HEK293 (cell line): Measurements from ENCODE around the gene TMEM145.
A peak's percentile ranks its signal among the peaks of the same experiment; 100 is the strongest.

Experiments
- GLI2 ChIP-seq: fragments of 450-650 bp; formaldehyde crosslinking; IDR thresholded peaks from 2 replicates; pipeline ENCODE4; 2017; ENCODE audit warnings: missing biosample characterization, missing genetic modification characterization, low read depth, borderline replicate concordance
- KLF1 ChIP-seq: fragments of 450-650 bp; formaldehyde crosslinking; IDR thresholded peaks from 2 replicates; pipeline ENCODE4 v1.5.1; 2016; ENCODE audit warnings: missing biosample characterization, missing genetic modification characterization
- KLF10 ChIP-seq: fragments of 450-650 bp; IDR thresholded peaks from 2 replicates; pipeline ENCODE4 v1.5.1; 2018; ENCODE audit warnings: missing biosample characterization, mild to moderate bottlenecking, missing genetic modification characterization
- KLF9 ChIP-seq: fragments of 450-650 bp; formaldehyde crosslinking; IDR thresholded peaks from 2 replicates; pipeline ENCODE4 v1.5.1; 2016; ENCODE audit warnings: missing biosample characterization, missing genetic modification characterization, low read depth
- MEIS1 ChIP-seq: sonication (generic); formaldehyde crosslinking; IDR thresholded peaks from 2 replicates; pipeline ENCODE4 v1.8.1; 2022; ENCODE audit warnings: missing genetic modification reagents, mild to moderate bottlenecking, borderline replicate concordance
- PRDM1 ChIP-seq: fragments of 450-650 bp; formaldehyde crosslinking; IDR thresholded peaks from 2 replicates; pipeline ENCODE4; 2016; ENCODE audit warnings: missing biosample characterization, missing genetic modification characterization
- SALL2 ChIP-seq: fragments of 450-650 bp; formaldehyde crosslinking; IDR thresholded peaks from 2 replicates; pipeline ENCODE4 v1.5.0; 2017; ENCODE audit warnings: missing biosample characterization, mild to moderate bottlenecking, missing genetic modification characterization, borderline replicate concordance
- TCF7L2 ChIP-seq: IDR thresholded peaks from 2 replicates; pipeline ENCODE4 v1.6.1; 2011; ENCODE audit warnings: low read depth, mild to moderate bottlenecking, inconsistent platforms, low read length, moderate library complexity, borderline replicate concordance
- TRIM28 ChIP-seq: IDR thresholded peaks from 2 replicates; pipeline ENCODE4 v1.6.1; 2011; ENCODE audit warnings: low read length, control low read depth, borderline replicate concordance
- ZNF121 ChIP-seq: fragments of 450-650 bp; formaldehyde crosslinking; IDR thresholded peaks from 2 replicates; pipeline ENCODE4 v1.5.1; 2016; ENCODE audit warnings: missing biosample characterization, missing genetic modification characterization
- ZNF16 ChIP-seq: fragments of 450-650 bp; formaldehyde crosslinking; IDR thresholded peaks from 2 replicates; pipeline ENCODE4 v1.5.1; 2016; ENCODE audit warnings: low read depth, missing biosample characterization, missing genetic modification characterization
- ZNF292 ChIP-seq: fragments of 450-650 bp; formaldehyde crosslinking; IDR thresholded peaks from 2 replicates; pipeline ENCODE4 v1.5.1; 2016; ENCODE audit warnings: low read depth, missing biosample characterization, missing genetic modification characterization, borderline replicate concordance
- ZNF341 ChIP-seq: fragments of 450-650 bp; formaldehyde crosslinking; IDR thresholded peaks from 2 replicates; pipeline ENCODE4; 2016; ENCODE audit warnings: low read depth, missing biosample characterization, missing genetic modification characterization
- ZNF394 ChIP-seq: fragments of 450-650 bp; formaldehyde crosslinking; IDR thresholded peaks from 2 replicates; pipeline ENCODE4 v1.5.1; 2016; ENCODE audit warnings: missing biosample characterization, missing genetic modification characterization, mild to moderate bottlenecking, moderate library complexity, borderline replicate concordance
- ZNF529 ChIP-seq: fragments of 450-650 bp; formaldehyde crosslinking; IDR thresholded peaks from 2 replicates; pipeline ENCODE4 v1.5.1; 2017; ENCODE audit warnings: missing genetic modification characterization, missing biosample characterization; ENCODE audit not compliant: insufficient replicate concordance
- ZNF548 ChIP-seq: fragments of 450-650 bp; formaldehyde crosslinking; IDR thresholded peaks from 2 replicates; pipeline ENCODE4 v1.5.1; 2016; ENCODE audit warnings: missing biosample characterization, missing genetic modification characterization
- ZNF555 ChIP-seq: fragments of 450-650 bp; formaldehyde crosslinking; conservative IDR thresholded peaks from 2 replicates; pipeline ENCODE4 v1.5.1; 2017; ENCODE audit warnings: missing biosample characterization, mild to moderate bottlenecking, missing genetic modification characterization, inconsistent platforms
- ZNF571 ChIP-seq: fragments of 450-650 bp; formaldehyde crosslinking; IDR thresholded peaks from 2 replicates; pipeline ENCODE4 v1.5.0; 2017; ENCODE audit warnings: missing biosample characterization, missing genetic modification characterization
- ZNF623 ChIP-seq: fragments of 450-650 bp; formaldehyde crosslinking; IDR thresholded peaks from 2 replicates; pipeline ENCODE4 v1.5.1; 2016; ENCODE audit warnings: missing biosample characterization, missing genetic modification characterization
- ZNF626 ChIP-seq: fragments of 450-650 bp; sonication (Bioruptor Pico); formaldehyde crosslinking; IDR thresholded peaks from 2 replicates; pipeline ENCODE4 v1.5.1; 2018; ENCODE audit warnings: missing biosample characterization, missing genetic modification characterization, inconsistent platforms
- ZNF654 ChIP-seq: fragments of 450-650 bp; formaldehyde crosslinking; IDR thresholded peaks from 2 replicates; pipeline ENCODE4 v1.5.1; 2016; ENCODE audit warnings: low read depth, missing biosample characterization, missing genetic modification characterization
- ZNF785 ChIP-seq: fragments of 450-650 bp; formaldehyde crosslinking; IDR thresholded peaks from 2 replicates; pipeline ENCODE4 v1.5.1; 2016; ENCODE audit warnings: missing biosample characterization, missing genetic modification characterization
- ZSCAN23 ChIP-seq: fragments of 450-650 bp; formaldehyde crosslinking; IDR thresholded peaks from 2 replicates; pipeline ENCODE4 v1.5.1; 2016; ENCODE audit warnings: missing biosample characterization, missing genetic modification characterization
- TF ChIP-seq, protein P1 (sequence below): fragments of 450-650 bp; formaldehyde crosslinking; IDR thresholded peaks from 2 replicates; pipeline ENCODE4 v1.5.1; 2016; ENCODE audit warnings: missing biosample characterization, missing genetic modification characterization
- TF ChIP-seq, protein P2 (sequence below): fragments of 450-650 bp; formaldehyde crosslinking; IDR thresholded peaks from 2 replicates; pipeline ENCODE4 v1.5.1; 2016; ENCODE audit warnings: missing biosample characterization, missing genetic modification characterization, low read depth
- TF ChIP-seq, protein P3 (sequence below): fragments of 450-650 bp; formaldehyde crosslinking; IDR thresholded peaks from 2 replicates; pipeline ENCODE4 v1.5.1; 2017; ENCODE audit warnings: missing biosample characterization, missing genetic modification characterization
- TF ChIP-seq, protein P4 (sequence below): fragments of 450-650 bp; formaldehyde crosslinking; IDR thresholded peaks from 2 replicates; pipeline ENCODE4 v1.5.1; 2016; ENCODE audit warnings: missing biosample characterization, missing genetic modification characterization
- TF ChIP-seq, protein P5 (sequence below): fragments of 450-650 bp; formaldehyde crosslinking; IDR thresholded peaks from 2 replicates; pipeline ENCODE4 v1.5.1; 2016; ENCODE audit warnings: missing biosample characterization, missing genetic modification characterization
- TF ChIP-seq, protein P6 (sequence below): fragments of 450-650 bp; formaldehyde crosslinking; IDR thresholded peaks from 2 replicates; pipeline ENCODE4 v1.5.1; 2016; ENCODE audit warnings: missing biosample characterization, missing genetic modification characterization
- TF ChIP-seq, protein P7 (sequence below): fragments of 450-650 bp; formaldehyde crosslinking; optimal IDR thresholded peaks from 2 replicates; pipeline ENCODE3; 2016; ENCODE audit warnings: missing biosample characterization, mild to moderate bottlenecking, missing genetic modification characterization

Gene TMEM145

DNA sequence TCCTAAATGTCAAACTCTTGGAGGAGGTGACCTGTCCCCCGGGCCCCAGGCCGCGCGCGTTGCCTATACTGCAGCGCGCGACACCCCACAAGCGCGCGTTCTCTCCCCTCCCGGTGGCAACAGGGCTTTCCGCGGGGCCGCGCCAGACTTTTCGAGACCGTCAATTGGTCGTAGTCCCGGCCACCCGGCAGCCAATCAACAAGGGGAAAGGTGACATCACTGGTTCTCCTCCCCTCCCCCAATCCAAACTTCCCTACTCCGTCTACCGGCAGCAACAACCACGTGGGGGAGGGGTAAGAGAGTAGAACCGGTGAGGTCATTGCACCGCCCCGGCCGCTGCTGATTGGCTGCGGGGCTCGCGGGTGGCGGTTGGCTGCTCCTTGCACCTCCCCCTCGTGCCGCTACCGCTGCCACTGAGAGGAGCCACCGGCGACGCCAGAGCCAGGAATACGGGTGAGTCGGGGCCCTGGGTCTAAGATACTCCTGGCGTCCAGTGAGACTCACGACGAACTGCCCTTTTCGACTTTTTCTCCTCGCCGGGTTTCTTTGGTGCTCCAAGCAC, 44.9 kb upstream of the TMEM145 start (continued):
- TF ChIP-seq, protein P1, sequence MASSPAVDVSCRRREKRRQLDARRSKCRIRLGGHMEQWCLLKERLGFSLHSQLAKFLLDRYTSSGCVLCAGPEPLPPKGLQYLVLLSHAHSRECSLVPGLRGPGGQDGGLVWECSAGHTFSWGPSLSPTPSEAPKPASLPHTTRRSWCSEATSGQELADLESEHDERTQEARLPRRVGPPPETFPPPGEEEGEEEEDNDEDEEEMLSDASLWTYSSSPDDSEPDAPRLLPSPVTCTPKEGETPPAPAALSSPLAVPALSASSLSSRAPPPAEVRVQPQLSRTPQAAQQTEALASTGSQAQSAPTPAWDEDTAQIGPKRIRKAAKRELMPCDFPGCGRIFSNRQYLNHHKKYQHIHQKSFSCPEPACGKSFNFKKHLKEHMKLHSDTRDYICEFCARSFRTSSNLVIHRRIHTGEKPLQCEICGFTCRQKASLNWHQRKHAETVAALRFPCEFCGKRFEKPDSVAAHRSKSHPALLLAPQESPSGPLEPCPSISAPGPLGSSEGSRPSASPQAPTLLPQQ (tag by site-specific recombination) = peak; percentile 89
- TF ChIP-seq, protein P2, sequence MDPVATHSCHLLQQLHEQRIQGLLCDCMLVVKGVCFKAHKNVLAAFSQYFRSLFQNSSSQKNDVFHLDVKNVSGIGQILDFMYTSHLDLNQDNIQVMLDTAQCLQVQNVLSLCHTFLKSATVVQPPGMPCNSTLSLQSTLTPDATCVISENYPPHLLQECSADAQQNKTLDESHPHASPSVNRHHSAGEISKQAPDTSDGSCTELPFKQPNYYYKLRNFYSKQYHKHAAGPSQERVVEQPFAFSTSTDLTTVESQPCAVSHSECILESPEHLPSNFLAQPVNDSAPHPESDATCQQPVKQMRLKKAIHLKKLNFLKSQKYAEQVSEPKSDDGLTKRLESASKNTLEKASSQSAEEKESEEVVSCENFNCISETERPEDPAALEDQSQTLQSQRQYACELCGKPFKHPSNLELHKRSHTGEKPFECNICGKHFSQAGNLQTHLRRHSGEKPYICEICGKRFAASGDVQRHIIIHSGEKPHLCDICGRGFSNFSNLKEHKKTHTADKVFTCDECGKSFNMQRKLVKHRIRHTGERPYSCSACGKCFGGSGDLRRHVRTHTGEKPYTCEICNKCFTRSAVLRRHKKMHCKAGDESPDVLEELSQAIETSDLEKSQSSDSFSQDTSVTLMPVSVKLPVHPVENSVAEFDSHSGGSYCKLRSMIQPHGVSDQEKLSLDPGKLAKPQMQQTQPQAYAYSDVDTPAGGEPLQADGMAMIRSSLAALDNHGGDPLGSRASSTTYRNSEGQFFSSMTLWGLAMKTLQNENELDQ (tag by site-specific recombination) = no peak
- TF ChIP-seq ZSCAN23 (no peak), KLF9 (tag by site-specific recombination) (peak; percentile 4; the same call in 1 of the 2 replicates), ZNF292 (tag by site-specific recombination) (no peak), TRIM28 (0 out of 2 replicates have a peak, but pooled peaks have one; percentile 19), ZNF555 (tag by site-specific recombination) (no peak), ZNF394 (tag by site-specific recombination) (peak; percentile 80; the same call in 1 of the 2 replicates), ZNF548 (tag by site-specific recombination) (peak; percentile 89), ZNF529 (tag by site-specific recombination) (no peak), ZNF16 (no peak), ZNF623 (tag by site-specific recombination) (no peak), KLF1 (tag by site-specific recombination) (peak; percentile 46), ZNF626 (tag by site-specific recombination) (no peak), ZNF654 (no peak), ZNF785 (no peak), TCF7L2 (no peak), ZNF341 (peak; percentile 100), ZNF121 (no peak), PRDM1 (tag by site-specific recombination) (peak; percentile 34; the same call in 1 of the 2 replicates), KLF10 (tag by site-specific recombination) (peak; percentile 95), GLI2 (tag by site-specific recombination) (no peak), MEIS1 (CRISPR knock-in tag) (no peak), ZNF571 (tag by site-specific recombination) (no peak), SALL2 (tag by site-specific recombination) (no peak)
- TF ChIP-seq, protein P3, sequence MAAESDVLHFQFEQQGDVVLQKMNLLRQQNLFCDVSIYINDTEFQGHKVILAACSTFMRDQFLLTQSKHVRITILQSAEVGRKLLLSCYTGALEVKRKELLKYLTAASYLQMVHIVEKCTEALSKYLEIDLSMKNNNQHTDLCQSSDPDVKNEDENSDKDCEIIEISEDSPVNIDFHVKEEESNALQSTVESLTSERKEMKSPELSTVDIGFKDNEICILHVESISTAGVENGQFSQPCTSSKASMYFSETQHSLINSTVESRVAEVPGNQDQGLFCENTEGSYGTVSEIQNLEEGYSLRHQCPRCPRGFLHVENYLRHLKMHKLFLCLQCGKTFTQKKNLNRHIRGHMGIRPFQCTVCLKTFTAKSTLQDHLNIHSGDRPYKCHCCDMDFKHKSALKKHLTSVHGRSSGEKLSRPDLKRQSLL (tag by site-specific recombination) = no peak
- TF ChIP-seq, protein P4, sequence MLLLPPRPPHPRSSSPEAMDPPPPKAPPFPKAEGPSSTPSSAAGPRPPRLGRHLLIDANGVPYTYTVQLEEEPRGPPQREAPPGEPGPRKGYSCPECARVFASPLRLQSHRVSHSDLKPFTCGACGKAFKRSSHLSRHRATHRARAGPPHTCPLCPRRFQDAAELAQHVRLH (tag by site-specific recombination) = peak; percentile 42; the same call in 1 of the 2 replicates
- TF ChIP-seq, protein P5, sequence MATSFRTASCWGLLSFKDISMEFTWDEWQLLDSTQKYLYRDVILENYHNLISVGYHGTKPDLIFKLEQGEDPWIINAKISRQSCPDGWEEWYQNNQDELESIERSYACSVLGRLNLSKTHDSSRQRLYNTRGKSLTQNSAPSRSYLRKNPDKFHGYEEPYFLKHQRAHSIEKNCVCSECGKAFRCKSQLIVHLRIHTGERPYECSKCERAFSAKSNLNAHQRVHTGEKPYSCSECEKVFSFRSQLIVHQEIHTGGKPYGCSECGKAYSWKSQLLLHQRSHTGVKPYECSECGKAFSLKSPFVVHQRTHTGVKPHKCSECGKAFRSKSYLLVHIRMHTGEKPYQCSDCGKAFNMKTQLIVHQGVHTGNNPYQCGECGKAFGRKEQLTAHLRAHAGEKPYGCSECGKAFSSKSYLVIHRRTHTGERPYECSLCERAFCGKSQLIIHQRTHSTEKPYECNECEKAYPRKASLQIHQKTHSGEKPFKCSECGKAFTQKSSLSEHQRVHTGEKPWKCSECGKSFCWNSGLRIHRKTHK (tag by site-specific recombination) = no peak
- TF ChIP-seq, protein P6, sequence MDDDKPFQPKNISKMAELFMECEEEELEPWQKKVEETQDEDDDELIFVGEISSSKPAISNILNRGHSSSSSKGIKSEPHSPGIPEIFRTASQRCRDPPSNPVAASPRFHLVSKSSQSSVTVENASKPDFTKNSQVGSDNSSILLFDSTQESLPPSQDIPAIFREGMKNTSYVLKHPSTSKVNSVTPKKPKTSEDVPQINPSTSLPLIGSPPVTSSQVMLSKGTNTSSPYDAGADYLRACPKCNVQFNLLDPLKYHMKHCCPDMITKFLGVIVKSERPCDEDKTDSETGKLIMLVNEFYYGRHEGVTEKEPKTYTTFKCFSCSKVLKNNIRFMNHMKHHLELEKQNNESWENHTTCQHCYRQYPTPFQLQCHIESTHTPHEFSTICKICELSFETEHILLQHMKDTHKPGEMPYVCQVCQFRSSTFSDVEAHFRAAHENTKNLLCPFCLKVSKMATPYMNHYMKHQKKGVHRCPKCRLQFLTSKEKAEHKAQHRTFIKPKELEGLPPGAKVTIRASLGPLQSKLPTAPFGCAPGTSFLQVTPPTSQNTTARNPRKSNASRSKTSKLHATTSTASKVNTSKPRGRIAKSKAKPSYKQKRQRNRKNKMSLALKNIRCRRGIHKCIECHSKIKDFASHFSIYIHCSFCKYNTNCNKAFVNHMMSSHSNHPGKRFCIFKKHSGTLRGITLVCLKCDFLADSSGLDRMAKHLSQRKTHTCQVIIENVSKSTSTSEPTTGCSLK (tag by site-specific recombination) = no peak
- TF ChIP-seq, protein P7, sequence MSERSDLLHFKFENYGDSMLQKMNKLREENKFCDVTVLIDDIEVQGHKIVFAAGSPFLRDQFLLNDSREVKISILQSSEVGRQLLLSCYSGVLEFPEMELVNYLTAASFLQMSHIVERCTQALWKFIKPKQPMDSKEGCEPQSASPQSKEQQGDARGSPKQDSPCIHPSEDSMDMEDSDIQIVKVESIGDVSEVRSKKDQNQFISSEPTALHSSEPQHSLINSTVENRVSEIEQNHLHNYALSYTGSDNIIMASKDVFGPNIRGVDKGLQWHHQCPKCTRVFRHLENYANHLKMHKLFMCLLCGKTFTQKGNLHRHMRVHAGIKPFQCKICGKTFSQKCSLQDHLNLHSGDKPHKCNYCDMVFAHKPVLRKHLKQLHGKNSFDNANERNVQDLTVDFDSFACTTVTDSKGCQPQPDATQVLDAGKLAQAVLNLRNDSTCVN (tag by site-specific recombination) = peak; percentile 98
